Measurements from ENCODE around the gene TMEM38A.

TMEM38A gene

GRCh38 chr19:16737911-16738310, 77.0 kb downstream of the TMEM38A start:
- in situ Hi-C loops (cut with HindIII; ENCODE audit: low sequenced_read_pairs) = no loop called here
- no peak for TF ChIP-seq CTCF (IDR thresholded peaks at IDR 0.05; ENCODE audit: low read depth, low read length, missing control alignments)
- DNase-seq (ENCODE audit: low read depth) = no peak
- H3K4me3 ChIP-seq (ENCODE audit: low read depth, low read length) = no peak overlapping the region

- no peak for TF ChIP-seq CTCF (IDR thresholded peaks at IDR 0.05; ENCODE audit: low read depth, low read length, missing control alignments)
- H3K4me3 ChIP-seq (ENCODE audit: low read depth, low read length) = no peak overlapping the region
- in situ Hi-C loops (cut with HindIII; ENCODE audit: low sequenced_read_pairs) = no loop called here
- DNase-seq (ENCODE audit: low read depth) = no peak
These were observed 78.6 kb downstream of the TMEM38A start for GRCh38 chr19:16739546-16739945.

All from astrocyte of the cerebellum (primary cell).